K562 (cell line): ENCODE measurements around the gene MYO1B. TPM values are rescaled to one million over a fixed set of nuclear protein-coding genes. Genes with fewer than 3 reads are reported as not detected.

Experiments
- ATAC-seq: fragments of 200-7000 bp; cut with Tn5 transposase; 3 replicates; pipeline ENCODE4 v1.9.1; 2020; ENCODE audit warnings: moderate library complexity
- BruUV-seq: library from RNA; stranded (reverse); fragments of 400-500 nt; replicated peaks from 2 replicates; lab custom pipeline; 2021; lab: Mats Ljungman, UMichigan
- CTCF ChIA-PET: fragments of 300-600 bp; formaldehyde crosslinking; extraction: SDS; loops from one replicate; lab custom pipeline; 2021; ENCODE audit warnings: low intra/inter-chr PET ratio; lab: Yijun Ruan, JAX
- POLR2A ChIA-PET: fragments of 300-600, 350-650 bp; sonication (Branson Sonifier 250); formaldehyde crosslinking; extraction: SDS; loops from one replicate; lab custom pipeline; 2021; ENCODE audit warnings: antibody characterized with exemption, inconsistent platforms; lab: Yijun Ruan, JAX
- DNase-seq, 4 experiments: peaks; one replicate each; pipeline versions ENCODE4 v3.0.0 to v3.0.0-alpha.2; 2011 to 2018; ENCODE audit warnings: low spot score in 3 of 4, mixed read lengths in 3 of 4; ENCODE audit errors: extremely low read depth in 1 of 4
- FAIRE-seq: peaks from 2 replicates; lab custom pipeline; 2011; peaks lifted over from hg19 to GRCh38; lab: Jason Lieb, UNC
- H2AFZ ChIP-seq: 2 replicates; pipeline ENCODE4 v1.6.0; 2011; ENCODE audit warnings: low read depth, low read length, control low read depth, inconsistent platforms
- H3K27ac ChIP-seq: fragments of 200-600 bp; 3 replicates; pipeline ENCODE4 v1.8.0; 2011; ENCODE audit warnings: low read depth, mild to moderate bottlenecking, control low read depth, inconsistent platforms, low read length, moderate library complexity, mixed read lengths; ENCODE audit errors: extremely low read depth
- H3K27me3 ChIP-seq, 2 experiments: fragments of 300-600 bp in 1 of 2; 2 replicates in 1 of 2; 3 replicates in 1 of 2; pipeline versions ENCODE4 v1.6.0 to v1.8.0; 2011; ENCODE audit warnings: inconsistent platforms in 2 of 2, low read length in 2 of 2, mild to moderate bottlenecking in 1 of 2, mixed read lengths in 1 of 2, moderate library complexity in 1 of 2; ENCODE audit not compliant: control insufficient read depth in 2 of 2, insufficient read depth in 2 of 2
- H3K36me3 ChIP-seq: fragments of 300-600 bp; 3 replicates; pipeline ENCODE4 v1.8.0; 2011; ENCODE audit warnings: mild to moderate bottlenecking, low read length, inconsistent platforms; ENCODE audit not compliant: control insufficient read depth, insufficient read depth
- H3K4me1 ChIP-seq, 2 experiments: fragments of 200-600 bp in 1 of 2; replicated peaks in 1 of 2; 2 replicates in 1 of 2; 3 replicates in 1 of 2; pipeline versions ENCODE4 v1.5.1 to v1.8.0; 2011; ENCODE audit warnings: inconsistent platforms in 2 of 2, low read length in 2 of 2, mild to moderate bottlenecking in 1 of 2, mixed read lengths in 1 of 2, moderate library complexity in 1 of 2; ENCODE audit not compliant: control insufficient read depth in 2 of 2, insufficient read depth in 2 of 2
- H3K4me2 ChIP-seq: 2 replicates; pipeline ENCODE4 v1.6.1; 2011; ENCODE audit warnings: low read length, control low read depth, inconsistent platforms, mixed read lengths; ENCODE audit not compliant: insufficient read depth
- H3K4me3 ChIP-seq: fragments of 200-600 bp; sonication (generic), shearing (Covaris generic); 2 replicates; pipeline ENCODE4 v1.5.1; 2016; ENCODE audit warnings: control low read depth, inconsistent platforms
- H3K79me2 ChIP-seq: fragments of 200-600 bp; 3 replicates; pipeline ENCODE4 v1.8.0; 2011; ENCODE audit warnings: low read length, inconsistent platforms; ENCODE audit not compliant: control insufficient read depth, insufficient read depth
- H3K9ac ChIP-seq, 2 experiments: 2 replicates each; pipeline versions ENCODE4 v1.6.0 to v1.6.1; 2011; ENCODE audit warnings: low read depth in 2 of 2, low read length in 2 of 2, control low read depth in 1 of 2, inconsistent platforms in 1 of 2, mild to moderate bottlenecking in 1 of 2, mixed read lengths in 1 of 2; ENCODE audit not compliant: insufficient read depth in 1 of 2
- H3K9me1 ChIP-seq: one replicate; pipeline ENCODE4 v1.6.0; 2011; ENCODE audit warnings: inconsistent platforms, mild to moderate bottlenecking, low read length, moderate library complexity; ENCODE audit not compliant: control insufficient read depth, insufficient read depth
- H3K9me3 ChIP-seq: replicated peaks from 2 replicates; pipeline ENCODE4 v1.5.1; 2011; ENCODE audit warnings: low read depth, low read length, inconsistent platforms; ENCODE audit not compliant: control insufficient read depth, insufficient read depth
- H4K20me1 ChIP-seq: replicated peaks from 2 replicates; pipeline ENCODE4 v1.6.1; 2011; ENCODE audit warnings: low read length, inconsistent platforms, mixed read lengths; ENCODE audit not compliant: control insufficient read depth, insufficient read depth
- BRD9 ChIP-seq: fragments of 450-650 bp; IDR thresholded peaks from 2 replicates; pipeline ENCODE4 v1.6.1; 2018; ENCODE audit warnings: low read depth; ENCODE audit not compliant: partially characterized antibody
- CREM ChIP-seq: IDR thresholded peaks from 2 replicates; pipeline ENCODE4 v1.6.1; 2014; ENCODE audit warnings: antibody characterized with exemption, low read depth
- ETV1 ChIP-seq: fragments of 450-650 bp; conservative IDR thresholded peaks from 2 replicates; pipeline ENCODE4 v1.6.1; 2016; ENCODE audit warnings: missing genetic modification characterization, control low read depth, low read depth, missing compliant biosample characterization
- GATAD2B ChIP-seq: fragments of 450-650 bp; IDR thresholded peaks from 2 replicates; pipeline ENCODE4 v1.6.1; 2017; ENCODE audit warnings: mild to moderate bottlenecking, borderline replicate concordance
- HDAC3 ChIP-seq: fragments of 450-650 bp; IDR thresholded peaks from 2 replicates; pipeline ENCODE4 v1.6.1; 2018; ENCODE audit warnings: borderline replicate concordance, mild to moderate bottlenecking, moderate library complexity; ENCODE audit not compliant: partially characterized antibody
- MEIS2 ChIP-seq: fragments of 450-650 bp; IDR thresholded peaks from 2 replicates; pipeline ENCODE4 v1.6.1; 2014; ENCODE audit warnings: mild to moderate bottlenecking; ENCODE audit not compliant: partially characterized antibody
- NELFE ChIP-seq: IDR thresholded peaks from 2 replicates; pipeline ENCODE4 v1.6.1; 2011; ENCODE audit warnings: mild to moderate bottlenecking; ENCODE audit not compliant: insufficient read depth, insufficient read length
- PCBP2 ChIP-seq: fragments of 200-400 bp; formaldehyde crosslinking; IDR thresholded peaks from 2 replicates; pipeline ENCODE4 v1.6.1; 2018; ENCODE audit warnings: low read length, low read depth, mild to moderate bottlenecking, moderate library complexity; ENCODE audit not compliant: poor library complexity, severe bottlenecking
- PHF21A ChIP-seq: fragments of 450-650 bp; IDR thresholded peaks from 2 replicates; pipeline ENCODE4 v1.6.1; 2017; ENCODE audit warnings: low read depth, borderline replicate concordance
- PHF8 ChIP-seq: fragments of 200-600 bp; sonication (generic); IDR thresholded peaks from 2 replicates; pipeline ENCODE4 v1.6.1; 2012; ENCODE audit warnings: mixed run types, mild to moderate bottlenecking, inconsistent platforms, low read length, moderate library complexity, borderline replicate concordance
- PYGO2 ChIP-seq: fragments of 450-650 bp; IDR thresholded peaks from 2 replicates; pipeline ENCODE4 v1.6.1; 2016; ENCODE audit warnings: mild to moderate bottlenecking, missing genetic modification characterization, moderate library complexity, missing compliant biosample characterization
- RBFOX2 ChIP-seq: fragments of 200-400 bp; formaldehyde crosslinking; IDR thresholded peaks from 2 replicates; pipeline ENCODE4 v1.6.1; 2017; ENCODE audit warnings: low read depth, mild to moderate bottlenecking, low read length, moderate library complexity
- RHOXF2B ChIP-seq: fragments of 250-450 bp; sonication (Bioruptor Pico); conservative IDR thresholded peaks from 2 replicates; pipeline ENCODE4 v1.5.1; 2021
- SPI1 ChIP-seq: IDR thresholded peaks from 2 replicates; pipeline ENCODE4 v1.6.1; 2011; ENCODE audit warnings: low read depth, low read length, control low read depth, borderline replicate concordance
- STAT5A ChIP-seq: IDR thresholded peaks from 2 replicates; pipeline ENCODE4 v1.6.1; 2012; ENCODE audit warnings: low read length, inconsistent platforms, borderline replicate concordance
- ZNF354B ChIP-seq: fragments of 250-450 bp; sonication (Bioruptor Pico); IDR thresholded peaks from 2 replicates; pipeline ENCODE4 v1.4.0; 2020
- WGBS: fragments of 100-300 bp; shearing (Covaris generic); methylation state at CpG from one replicate; pipeline ENCODE4 v1.1.6; 2016; ENCODE audit warnings: low coverage, mixed read lengths; ENCODE audit not compliant: insufficient coverage; ENCODE audit errors: missing lambda C conversion rate; 5-methylcytosine and 5-hydroxymethylcytosine counted together
- in situ Hi-C: fragments of 300-500 bp; cut with MboI; formaldehyde crosslinking; loops from 4 replicates; pipeline ENCODE4 v1.15.0; 2018; ENCODE audit warnings: inconsistent platforms, mixed read lengths
- intact Hi-C: fragments of 100-400 bp; cut with micrococcal nuclease; formaldehyde crosslinking; loops from 2 replicates; pipeline ENCODE4 v1.14.2; 2022
- polyA plus RNA-seq, 8 experiments: library from polyadenylated mRNA; depleted of rRNA in 4 of 8; stranded (reverse) in 5 of 8; unstranded in 3 of 8; fragments of >200 nt; fragmentation: Nextera tagmentation in 2 of 8; fragmentation: Illumina TruSeq in 1 of 8; extraction: Ambion mirVana in 2 of 8; extraction: Trizol in 1 of 8; gene quantifications; 2 replicates each; pipeline versions ENCODE4 v1.2.1 to v1.2.3, GENCODE V29; 2011 to 2014; ENCODE audit warnings: inconsistent platforms in 1 of 8, missing spikeins in 1 of 8
- total RNA-seq, 7 experiments: library from RNA; depleted of rRNA in 6 of 7; stranded (reverse); fragments of >200 nt in 6 of 7; fragmentation: Illumina TruSeq in 2 of 7; extraction: Trizol in 2 of 7; gene quantifications; 2 replicates each; pipeline versions ENCODE4 v1.2.1 to v1.2.3, GENCODE V29; 2011 to 2021; ENCODE audit warnings: low replicate concordance in 1 of 7
- TF ChIP-seq, protein P1 (sequence below): fragments of 250-450 bp; sonication (Bioruptor Pico); IDR thresholded peaks from 2 replicates; pipeline ENCODE4 v1.5.0; 2021
- TF ChIP-seq, protein P2 (sequence below): fragments of 250-450 bp; sonication (Bioruptor Pico); IDR thresholded peaks from 2 replicates; pipeline ENCODE4 v1.5.0; 2022; ENCODE audit warnings: mild to moderate bottlenecking
- TF ChIP-seq, protein P3 (sequence below): fragments of 450-650 bp; IDR thresholded peaks from 2 replicates; pipeline ENCODE4 v1.6.1; 2018; ENCODE audit warnings: mild to moderate bottlenecking, low read depth; ENCODE audit not compliant: partially characterized antibody

MYO1B gene
- total and polyA plus RNA-seq, 9 of the 15 experiments (the other 6 are each of a cell fraction or from before 2014, with no cell fraction given) = 0.04 to 0.33 (median 0.20) TPM; not detected in 5

DNA sequence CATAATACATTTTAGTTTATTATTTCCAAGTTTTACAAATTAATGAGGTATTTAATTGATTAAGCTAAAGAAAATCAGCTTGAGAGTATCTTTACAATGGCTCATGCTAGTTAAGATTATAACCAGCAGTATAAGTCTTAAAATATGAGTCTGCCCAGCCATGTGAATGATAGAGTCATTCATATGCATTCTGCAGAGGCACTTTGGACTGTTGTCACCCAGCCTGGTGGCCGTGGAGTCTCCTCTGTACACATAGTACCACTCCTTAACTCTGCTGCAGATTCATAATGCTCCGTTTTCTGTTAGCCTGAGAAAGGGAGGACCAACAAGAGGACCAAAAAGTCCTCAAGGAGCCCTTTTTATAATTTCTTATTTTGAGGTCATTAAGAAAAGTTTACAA is 148.8 kb downstream of the MYO1B start (continued):
- TF ChIP-seq ETV1 = no peak
- TF ChIP-seq STAT5A = no peak
- TF ChIP-seq HDAC3 = no peak
- no peak for TF ChIP-seq SPI1
- TF ChIP-seq, protein P1, sequence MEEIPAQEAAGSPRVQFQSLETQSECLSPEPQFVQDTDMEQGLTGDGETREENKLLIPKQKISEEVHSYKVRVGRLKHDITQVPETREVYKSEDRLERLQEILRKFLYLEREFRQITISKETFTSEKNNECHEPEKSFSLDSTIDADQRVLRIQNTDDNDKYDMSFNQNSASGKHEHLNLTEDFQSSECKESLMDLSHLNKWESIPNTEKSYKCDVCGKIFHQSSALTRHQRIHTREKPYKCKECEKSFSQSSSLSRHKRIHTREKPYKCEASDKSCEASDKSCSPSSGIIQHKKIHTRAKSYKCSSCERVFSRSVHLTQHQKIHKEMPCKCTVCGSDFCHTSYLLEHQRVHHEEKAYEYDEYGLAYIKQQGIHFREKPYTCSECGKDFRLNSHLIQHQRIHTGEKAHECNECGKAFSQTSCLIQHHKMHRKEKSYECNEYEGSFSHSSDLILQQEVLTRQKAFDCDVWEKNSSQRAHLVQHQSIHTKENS (CRISPR knock-in tag) = no peak

DNA sequence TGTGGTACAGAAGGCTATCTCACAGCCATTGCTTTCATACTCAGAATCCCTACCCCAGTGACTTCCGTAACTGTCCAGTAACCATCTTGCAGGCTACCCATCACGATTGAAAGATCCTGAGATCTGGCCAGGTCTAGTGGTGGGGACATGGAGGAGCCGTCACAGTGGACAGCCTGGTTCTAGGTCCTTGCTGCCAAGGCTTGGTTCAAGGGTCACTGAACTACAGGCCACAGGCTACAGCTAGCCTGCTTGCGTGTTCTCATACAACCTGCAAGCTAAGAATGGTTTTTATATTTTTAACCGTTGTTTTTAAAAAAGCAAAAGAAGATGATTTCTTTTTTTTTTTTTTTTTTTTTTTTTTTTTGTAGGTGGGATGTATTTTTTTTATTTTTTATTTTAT is 151.6 kb downstream of the MYO1B start:
- Histone ChIP-seq H3K36me3 (no peaks in the 10 kb centered on the region), H2AFZ (no peak overlapping the region), H3K4me1 (no peaks in the 10 kb centered on the region), H3K9ac (no peak overlapping the region), H3K4me3 (no peak overlapping the region), H3K9me1 (no peaks in the 10 kb centered on the region), H3K79me2 (no peaks in the 10 kb centered on the region), H4K20me1 (no peaks in the 10 kb centered on the region), H3K27me3 (peaks cover 0 to 4% of the 10 kb centered on the region in 2 experiments; a peak in 2 of 5 replicates), H3K9me3 (no peaks in the 10 kb centered on the region), H3K27ac (no peak overlapping the region), H3K4me2 (no peak overlapping the region)
- 0% methylated on average over 5 of the region's 5 CpGs for WGBS
- no TSS peak for BruUV-seq
- FAIRE-seq (no peak), DNase-seq (no peak), ATAC-seq (no peak)
- in situ Hi-C loops (no loop called here), intact Hi-C loops (no loop called here)
- ChIA-PET POLR2A (no interaction called here), CTCF (no interaction called here)
- TF ChIP-seq PHF21A (no peak), MEIS2 (no peak), PCBP2 (no peak), BRD9 (no peak), PYGO2 (no peak), NELFE (no peak), PHF8 (no peak), RHOXF2B (CRISPR knock-in tag) (no peak), GATAD2B (no peak), ZNF354B (CRISPR knock-in tag) (no peak), CREM (no peak), RBFOX2 (no peak)
- TF ChIP-seq, protein P2, sequence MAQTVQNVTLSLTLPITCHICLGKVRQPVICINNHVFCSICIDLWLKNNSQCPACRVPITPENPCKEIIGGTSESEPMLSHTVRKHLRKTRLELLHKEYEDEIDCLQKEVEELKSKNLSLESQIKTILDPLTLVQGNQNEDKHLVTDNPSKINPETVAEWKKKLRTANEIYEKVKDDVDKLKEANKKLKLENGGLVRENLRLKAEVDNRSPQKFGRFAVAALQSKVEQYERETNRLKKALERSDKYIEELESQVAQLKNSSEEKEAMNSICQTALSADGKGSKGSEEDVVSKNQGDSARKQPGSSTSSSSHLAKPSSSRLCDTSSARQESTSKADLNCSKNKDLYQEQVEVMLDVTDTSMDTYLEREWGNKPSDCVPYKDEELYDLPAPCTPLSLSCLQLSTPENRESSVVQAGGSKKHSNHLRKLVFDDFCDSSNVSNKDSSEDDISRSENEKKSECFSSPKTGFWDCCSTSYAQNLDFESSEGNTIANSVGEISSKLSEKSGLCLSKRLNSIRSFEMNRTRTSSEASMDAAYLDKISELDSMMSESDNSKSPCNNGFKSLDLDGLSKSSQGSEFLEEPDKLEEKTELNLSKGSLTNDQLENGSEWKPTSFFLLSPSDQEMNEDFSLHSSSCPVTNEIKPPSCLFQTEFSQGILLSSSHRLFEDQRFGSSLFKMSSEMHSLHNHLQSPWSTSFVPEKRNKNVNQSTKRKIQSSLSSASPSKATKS (CRISPR knock-in tag) = no peak
- TF ChIP-seq, protein P3, sequence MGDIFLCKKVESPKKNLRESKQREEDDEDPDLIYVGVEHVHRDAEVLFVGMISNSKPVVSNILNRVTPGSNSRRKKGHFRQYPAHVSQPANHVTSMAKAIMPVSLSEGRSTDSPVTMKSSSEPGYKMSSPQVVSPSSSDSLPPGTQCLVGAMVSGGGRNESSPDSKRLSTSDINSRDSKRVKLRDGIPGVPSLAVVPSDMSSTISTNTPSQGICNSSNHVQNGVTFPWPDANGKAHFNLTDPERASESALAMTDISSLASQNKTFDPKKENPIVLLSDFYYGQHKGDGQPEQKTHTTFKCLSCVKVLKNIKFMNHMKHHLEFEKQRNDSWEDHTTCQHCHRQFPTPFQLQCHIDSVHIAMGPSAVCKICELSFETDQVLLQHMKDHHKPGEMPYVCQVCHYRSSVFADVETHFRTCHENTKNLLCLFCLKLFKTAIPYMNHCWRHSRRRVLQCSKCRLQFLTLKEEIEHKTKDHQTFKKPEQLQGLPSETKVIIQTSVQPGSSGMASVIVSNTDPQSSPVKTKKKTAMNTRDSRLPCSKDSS = no peak
